Gastrocnemius medialis (tissue), 4 donors: ENCODE results near the gene CYP4V2.

Experiments used
- CTCF ChIP-seq, 5 experiments: fragments of 450-650 bp in 3 of 5; fragments of 200-600 bp in 2 of 5; sonication (generic) in 2 of 5; IDR thresholded peaks in 4 of 5; conservative IDR thresholded peaks in 1 of 5; 1 replicate in 4 of 5; 2 replicates in 1 of 5; pipeline ENCODE4 v1.5.1; 2016 to 2019; ENCODE audit warnings: antibody characterized with exemption in 5 of 5, mild to moderate bottlenecking in 3 of 5, moderate library complexity in 3 of 5
- POLR2A ChIP-seq, 2 donors: fragments of 450-650 bp; IDR thresholded peaks; one replicate each; pipeline ENCODE4 v1.6.1; 2017; ENCODE audit warnings: antibody characterized with exemption in 2 of 2, mild to moderate bottlenecking in 2 of 2, moderate library complexity in 2 of 2

- TF ChIP-seq POLR2A (IDR thresholded peaks at IDR 0.05) = no peak
- no peak for TF ChIP-seq CTCF (IDR thresholded peaks at IDR 0.05 in 4 of 5, conservative IDR thresholded peaks at IDR 0.05 in 1 of 5)
These were observed 9.6 kb downstream of the CYP4V2 start for GRCh38 chr4:186201010-186201409.
